A204.1 (cell line): Measurements from ENCODE around the gene THRB.

Experiments
- FAIRE-seq: peaks from 2 replicates; lab custom pipeline; 2012; peaks lifted over from hg19 to GRCh38; lab: Jason Lieb, UNC

The THRB gene

DNA sequence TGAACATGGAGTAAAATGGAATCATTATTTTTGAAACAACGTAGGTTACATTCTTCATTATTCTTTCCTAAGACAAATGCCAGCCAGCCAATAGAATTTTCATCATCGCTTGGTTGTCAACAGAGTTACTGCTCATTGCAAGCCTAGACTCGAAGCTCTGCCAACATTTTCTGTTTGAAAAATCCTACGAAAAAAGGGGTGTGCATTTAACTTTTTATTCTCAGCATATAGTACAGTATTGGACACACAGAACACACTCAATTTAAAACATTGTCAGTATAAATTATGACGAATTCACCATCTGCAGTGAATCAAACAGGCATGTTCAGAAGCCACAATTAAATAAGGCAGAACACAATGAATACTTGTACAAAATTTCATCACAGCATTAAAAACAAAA is 317.4 kb downstream of the THRB start:
- no peak for FAIRE-seq

DNA sequence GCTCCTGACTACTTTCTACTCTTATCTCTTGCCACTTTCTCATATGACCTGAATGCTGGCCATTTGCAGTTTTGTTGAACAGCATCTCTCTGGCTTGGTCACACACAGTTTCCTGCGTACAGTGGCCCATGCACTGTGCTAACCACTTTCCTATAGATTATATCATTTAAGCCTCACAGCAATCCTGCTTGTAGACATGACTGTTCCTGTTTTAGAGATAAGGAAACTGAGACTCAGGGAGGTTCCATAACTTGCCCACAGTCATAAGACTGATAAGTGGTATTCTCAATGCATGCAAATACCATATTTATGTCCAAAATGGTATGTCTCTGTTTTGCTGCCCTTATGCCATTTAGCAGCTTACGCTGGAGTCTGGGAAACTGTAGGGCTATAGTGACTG is 320.0 kb downstream of the THRB start:
- FAIRE-seq = no peak

DNA sequence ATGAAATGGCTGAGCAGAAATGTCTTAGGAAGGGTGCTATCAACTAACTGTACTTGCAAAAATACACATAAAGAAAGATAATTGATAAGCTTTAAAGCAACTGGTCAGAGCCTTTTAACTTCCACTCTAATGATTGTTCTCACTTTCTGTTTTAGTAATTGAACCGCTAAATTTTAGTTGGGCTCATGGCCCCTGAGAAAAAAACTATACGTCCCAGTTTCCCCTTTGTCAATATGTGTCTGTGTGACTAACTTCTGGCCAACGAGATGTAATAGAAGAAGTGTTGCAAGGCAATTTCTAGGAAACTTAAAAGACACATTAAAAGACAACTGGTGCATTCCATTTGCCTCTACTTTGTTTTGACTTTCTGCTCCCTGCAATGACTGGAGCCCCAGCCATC is 325.7 kb downstream of the THRB start:
- FAIRE-seq = no peak

DNA sequence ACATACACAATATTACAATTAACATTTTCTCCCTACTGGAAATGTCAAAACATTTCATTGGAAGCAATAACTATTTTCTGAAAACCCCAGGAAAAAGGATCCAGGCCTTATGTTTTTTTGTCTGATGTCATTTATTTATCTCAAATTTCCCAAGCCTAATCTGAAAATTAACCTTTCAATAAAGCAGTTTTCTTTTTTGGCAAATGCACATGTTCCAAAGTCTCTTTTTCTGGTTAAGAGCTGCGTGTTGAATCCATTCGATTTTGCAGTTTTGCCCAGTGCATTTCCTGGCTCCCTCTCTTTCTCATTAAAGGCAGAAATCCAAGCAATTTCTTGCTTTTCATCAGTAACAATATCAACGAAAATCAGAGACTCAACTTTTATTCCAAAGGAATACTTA is 327.2 kb downstream of the THRB start:
- no peak for FAIRE-seq

DNA sequence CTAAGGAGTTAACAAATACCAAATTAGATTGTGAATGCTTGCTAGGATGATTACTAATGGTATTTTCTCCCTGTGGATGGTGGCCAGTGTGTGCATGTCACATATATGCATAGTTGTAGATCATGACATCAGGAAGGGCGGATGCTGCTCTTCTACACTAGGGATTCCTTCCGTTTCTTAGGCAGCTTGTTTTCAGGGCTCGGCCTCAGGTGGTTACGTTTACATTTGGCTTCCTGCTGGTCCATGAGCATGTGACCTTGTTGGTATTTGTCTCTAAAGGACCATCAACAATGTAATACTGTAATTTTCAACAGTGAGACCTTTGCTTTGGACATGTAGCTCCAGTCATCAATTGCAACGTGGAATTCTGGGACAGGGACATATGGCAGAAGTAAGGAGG is 328.1 kb downstream of the THRB start:
- FAIRE-seq = no peak

DNA sequence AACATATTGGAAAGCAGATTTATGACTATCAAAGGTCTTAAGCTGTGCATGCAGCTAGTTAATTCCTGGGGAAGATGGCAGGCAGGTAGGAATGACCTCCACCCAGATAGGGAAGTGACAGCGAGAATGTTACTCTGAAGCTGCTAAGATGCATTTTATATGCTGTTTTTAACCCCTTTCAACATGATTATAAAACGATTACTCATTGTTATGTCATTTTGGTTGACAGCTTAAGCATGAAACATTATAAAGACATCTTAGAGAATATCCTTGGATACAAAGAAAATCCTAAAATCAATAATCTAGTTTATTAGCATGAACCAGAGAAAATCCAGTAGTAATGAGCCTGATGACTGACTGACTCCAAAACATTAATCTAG is 329.1 kb downstream of the THRB start:
- no peak for FAIRE-seq

DNA sequence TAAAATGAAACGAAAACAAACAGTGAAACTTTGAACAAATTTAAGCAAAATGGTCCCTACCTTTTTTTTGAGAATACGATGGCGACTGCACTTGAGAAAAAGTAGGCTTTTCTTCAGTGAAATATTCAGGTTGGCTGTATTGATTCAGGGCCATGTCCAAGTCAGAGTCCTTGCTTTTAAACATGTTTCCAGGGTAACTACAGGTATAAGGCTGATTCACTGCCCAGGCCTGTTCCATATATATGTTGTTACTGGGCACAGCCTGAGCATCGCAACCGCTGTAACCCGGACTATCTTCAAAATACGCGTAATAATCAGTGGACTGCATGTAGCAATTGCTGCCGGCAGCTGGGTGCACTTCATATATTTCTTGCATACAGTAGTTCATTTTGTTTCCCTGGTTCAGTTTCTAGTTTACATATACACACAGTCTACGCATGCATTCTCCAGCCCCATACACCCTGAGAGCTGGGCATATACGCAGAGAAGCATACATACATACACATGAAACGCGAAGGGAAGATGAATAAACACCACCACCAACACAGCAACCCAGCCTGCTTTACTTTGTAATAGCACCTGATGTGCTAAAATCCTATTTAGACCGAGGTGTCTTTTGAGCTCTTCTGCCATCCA is 329.6 kb downstream of the THRB start:
- FAIRE-seq = no peak

DNA sequence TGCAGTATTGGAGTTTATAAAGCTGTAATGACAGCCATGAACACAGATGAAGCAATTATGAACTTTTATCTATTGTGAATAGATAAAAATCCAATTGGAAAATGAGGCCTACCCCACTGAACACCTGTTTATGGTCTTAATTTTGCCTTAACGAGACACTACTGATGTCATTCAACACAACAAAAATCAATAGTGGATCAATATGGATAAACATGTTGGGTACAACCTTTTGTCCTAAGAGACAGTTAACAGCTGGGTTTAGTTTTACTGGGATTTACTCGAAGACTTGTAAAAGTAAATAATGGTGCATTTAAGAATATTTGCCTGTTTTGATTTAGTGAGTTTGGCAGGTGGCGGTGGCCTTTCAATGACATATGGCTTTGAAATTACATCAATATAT is 331.7 kb downstream of the THRB start:
- FAIRE-seq = no peak

DNA sequence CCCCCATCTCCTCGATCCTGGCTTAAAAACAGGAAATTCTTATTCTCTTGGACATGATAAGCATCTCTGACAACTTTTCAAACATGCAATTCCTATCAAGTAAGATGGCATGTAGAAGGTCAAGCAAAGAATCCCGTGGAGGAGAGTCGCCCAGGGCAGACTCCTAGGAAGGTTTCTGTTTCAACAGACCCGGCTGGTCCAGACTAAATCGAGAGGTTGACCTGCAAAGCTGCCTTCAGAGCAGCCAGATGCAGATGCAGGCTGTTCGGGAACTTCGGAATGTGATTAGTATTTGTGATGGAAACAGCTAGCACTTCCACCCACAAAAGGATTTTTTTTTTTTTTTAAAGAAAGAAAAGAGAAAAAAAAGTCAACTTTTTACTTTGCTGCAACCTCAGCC is 332.8 kb downstream of the THRB start:
- no peak for FAIRE-seq

DNA sequence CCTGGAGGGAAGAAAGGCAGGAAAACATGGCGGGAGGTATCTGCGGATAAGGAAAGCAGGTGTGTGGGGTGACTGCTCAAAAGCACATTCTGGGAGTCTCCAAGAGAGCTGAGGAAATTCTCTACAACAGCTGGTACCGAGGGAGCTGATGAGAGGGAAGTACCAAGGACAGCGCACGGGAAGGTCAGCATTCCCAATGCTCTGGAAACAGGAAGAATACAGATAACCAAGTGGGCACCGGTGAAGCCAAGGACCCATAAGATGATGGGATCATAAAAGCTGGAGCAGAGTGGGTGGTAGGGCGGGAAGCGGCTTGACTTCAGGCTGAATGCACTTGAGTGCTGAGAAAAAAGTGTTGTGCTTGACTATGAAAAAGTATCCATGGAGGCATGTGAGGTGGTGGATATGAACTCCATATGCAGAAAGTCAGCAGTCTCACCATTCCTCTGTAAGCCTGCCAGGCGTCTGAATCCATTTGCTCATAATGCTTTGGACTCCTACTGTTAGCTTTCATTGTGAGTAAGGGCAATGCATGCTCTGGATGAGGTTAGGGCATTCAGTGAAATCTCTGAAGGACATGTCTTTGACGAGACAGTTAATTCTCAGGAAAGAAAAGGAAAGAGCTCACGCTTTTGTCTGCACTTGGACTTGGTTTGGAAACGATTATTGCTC is 334.1 kb downstream of the THRB start:
- FAIRE-seq = no peak

DNA sequence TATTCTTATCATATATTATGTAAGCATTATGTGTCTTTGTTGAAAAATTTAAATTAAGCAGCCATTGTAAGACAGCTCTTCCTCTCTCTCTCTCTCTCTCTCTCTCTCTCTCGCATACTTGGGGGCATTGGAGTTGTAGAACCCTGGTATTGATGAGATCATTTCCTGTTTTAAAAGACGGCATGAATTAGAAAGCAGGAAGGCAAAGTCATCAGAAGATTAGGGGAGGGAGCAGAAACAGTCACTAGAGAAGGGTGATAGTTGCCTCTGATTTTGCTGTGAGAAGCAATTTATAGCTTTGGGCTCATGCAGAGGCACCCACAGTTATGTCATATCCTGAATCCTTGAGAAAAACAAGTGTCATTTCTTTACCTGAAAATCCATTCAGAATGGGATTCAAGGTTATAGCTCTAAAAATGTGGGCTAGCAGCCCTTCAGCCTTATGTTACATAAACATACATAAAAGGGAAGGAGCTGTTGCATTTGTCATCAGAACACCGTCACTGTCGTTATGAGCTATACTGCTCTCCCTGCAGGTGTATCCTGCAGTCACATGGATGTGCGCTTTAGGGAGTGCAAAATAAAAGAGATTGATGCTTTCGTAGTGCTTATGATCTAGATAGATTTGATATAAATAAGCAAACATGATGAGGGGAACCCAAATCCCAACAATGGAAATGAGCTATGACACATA is 335.7 kb downstream of the THRB start:
- FAIRE-seq = no peak

DNA sequence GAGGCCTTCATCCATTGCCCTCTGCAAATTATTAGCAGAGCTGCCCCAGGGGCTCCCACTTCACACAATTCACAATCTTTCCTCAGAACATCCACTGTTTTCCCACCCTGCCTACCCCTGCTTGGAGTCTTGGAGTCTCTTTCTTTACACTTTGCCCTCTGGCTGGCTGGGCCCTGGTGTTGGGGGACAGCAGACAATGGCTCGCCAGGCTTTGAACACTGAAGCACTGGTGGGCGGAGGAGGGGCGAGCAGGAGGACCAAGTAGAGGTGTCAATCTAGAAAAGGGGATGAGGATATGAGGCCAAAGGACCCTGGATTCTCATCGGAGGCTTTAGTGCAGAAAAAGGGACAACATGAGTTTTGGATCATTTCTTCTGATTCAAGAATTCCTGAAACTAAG is 337.5 kb downstream of the THRB start:
- FAIRE-seq = no peak

DNA sequence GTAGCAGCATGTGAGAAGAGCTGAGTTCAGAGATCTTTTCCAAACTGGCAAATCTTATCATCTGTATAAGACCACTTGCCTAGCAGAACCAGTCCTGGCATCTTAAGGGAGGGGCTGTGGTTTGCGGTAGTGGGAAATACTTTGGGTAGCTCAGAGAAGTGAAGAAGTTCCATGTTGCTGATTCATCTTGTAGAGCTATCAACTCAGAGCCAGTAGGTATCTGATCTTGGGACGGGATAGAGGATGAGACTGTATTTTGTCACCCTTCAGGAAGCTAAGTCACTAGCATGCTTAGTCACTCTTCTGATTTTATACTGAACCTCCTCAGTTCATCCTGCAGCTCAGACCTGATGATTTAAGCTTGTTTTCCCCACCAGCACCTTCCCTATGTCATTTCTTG is 338.2 kb downstream of the THRB start:
- no peak for FAIRE-seq

DNA sequence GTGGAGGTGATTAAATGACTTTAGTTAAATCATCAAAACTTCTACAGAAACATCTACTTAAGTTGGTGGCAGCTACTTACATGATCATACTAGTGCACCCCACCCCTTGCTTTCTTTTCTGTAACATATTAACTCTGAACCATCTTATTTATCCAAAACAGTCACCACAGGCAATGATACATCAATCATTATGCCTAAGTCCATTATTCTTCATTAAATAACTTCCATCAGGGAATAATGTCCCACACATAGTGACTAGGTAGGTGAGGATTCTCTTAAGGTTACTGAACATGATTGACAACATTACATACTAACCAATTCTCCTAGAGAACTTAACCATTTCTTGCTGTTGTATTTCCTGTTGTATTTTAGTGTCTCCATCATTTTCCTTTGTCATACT is 339.4 kb downstream of the THRB start:
- no peak for FAIRE-seq

DNA sequence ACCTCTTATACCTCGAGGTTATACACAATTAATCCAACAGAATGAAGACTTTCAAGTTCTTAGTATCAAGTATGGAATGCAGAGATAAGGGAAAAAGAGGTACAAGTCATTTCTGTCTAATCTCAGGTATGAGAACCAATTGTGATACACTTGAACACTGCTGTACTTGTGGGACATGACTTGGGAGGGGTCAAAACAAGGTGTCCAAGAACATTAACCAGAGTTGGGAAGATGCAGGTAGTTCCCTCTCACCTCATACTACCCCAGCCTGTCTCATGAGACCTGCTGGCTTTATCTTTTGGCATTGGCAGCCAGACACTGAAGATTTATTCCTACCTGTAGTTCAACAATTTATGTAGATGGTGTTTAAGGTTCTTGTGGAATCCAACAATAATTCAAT is 339.9 kb downstream of the THRB start:
- no peak for FAIRE-seq

DNA sequence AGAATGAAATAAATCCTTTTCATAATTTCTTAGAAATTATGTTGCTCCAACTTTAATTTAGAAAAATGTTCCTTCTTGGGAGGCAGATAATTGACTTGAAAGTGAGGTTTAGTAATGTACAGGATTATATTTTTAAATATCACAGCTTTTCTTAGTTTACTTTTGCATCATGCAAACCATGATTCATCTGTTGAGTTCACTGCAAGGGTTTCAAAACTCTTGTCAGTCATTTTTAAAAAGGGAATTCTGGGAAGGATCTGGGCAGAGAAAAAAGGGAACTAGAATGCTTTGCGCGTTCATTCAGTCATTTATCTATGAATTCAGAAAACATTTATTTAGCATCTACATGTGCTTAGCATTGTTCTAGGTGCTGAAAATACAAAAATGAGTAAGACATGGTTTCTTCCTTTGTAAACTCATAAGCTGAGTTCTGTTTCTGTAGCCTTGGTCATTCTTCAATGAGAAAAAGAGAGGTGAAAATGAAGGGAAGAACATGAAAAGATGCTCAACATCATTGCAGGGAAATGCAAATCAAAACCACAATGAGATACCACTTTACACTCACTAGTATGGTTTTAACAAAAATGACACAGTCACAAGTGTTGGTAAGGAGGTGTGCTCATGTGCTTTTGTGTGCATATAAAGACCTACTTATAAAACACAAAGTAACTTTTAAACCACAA is 340.5 kb downstream of the THRB start:
- no peak for FAIRE-seq

DNA sequence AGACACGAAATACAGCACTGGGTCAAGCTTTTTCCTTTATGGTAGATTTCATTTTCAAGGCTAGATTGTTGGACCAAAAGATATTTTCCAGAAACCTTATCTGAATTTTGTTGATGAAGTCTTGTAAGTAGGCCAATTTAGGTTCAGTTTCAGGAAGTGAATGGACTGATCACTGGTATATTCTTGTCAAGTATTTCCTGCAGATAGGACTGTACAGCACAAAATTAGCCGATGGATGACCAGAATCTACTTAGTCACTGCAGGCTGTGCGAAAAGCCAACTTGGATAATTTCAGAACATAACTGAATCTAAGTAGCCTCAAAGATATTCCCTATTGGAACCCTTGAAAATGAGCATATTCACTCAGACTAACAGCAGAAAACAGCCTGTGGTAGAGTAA is 343.1 kb downstream of the THRB start:
- no peak for FAIRE-seq

DNA sequence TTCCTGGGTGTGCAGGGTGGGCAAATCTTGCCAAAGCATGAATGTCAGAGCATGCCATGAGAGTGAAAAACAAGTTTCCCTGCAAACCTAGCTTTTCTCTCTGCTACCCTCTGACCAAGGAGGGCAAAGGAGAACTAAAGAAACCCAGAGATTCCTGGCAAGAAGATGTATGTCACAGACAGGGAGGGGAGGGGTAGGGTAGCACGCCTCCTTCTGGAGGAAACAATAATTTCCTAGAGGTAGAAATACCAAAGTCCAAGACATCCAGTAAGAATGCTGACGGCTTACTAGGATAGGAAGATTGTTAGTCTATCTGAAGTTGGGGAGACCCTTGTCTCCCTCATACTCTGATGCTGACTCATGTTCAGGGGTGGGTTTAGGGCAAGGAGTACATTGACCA is 345.6 kb downstream of the THRB start:
- FAIRE-seq = no peak

DNA sequence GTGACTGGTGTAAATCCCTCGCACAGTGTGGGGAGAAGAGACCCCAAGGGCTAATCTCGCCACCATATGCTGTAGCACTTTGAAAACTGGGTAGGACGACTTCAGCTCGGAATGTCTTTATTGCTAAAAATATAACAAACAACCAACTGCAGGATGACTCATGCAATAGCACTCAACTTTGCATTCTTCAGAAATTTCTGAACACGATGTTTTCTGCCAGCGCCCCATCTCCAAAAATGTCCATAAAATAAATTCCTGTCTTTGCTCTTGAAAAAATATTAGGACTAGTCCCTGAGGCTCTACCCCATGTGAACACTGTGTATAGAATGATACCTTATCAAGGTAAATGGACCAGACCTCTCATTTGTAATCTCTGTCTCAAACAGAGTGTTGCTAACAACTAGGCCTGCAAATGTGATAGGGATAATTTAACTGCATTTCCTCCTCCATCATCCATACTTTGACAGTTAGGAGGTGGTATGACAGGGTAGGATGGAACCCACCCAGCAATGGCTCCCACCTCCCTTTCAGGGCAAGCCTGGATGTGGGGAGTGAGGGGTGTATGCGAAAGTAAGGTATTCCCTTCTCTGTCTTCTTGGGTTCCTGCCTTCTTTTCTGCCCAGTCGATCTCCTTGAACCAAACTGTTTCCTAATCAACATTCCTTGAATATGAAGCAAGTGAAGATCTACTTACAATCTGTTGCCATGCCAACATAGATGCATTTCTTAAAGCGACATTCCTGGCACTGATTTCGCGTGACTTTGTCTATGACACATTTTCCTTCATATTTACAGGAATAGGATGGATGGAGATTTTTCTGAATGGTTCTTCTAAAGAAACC is 348.4 kb downstream of the THRB start:
- no peak for FAIRE-seq

DNA sequence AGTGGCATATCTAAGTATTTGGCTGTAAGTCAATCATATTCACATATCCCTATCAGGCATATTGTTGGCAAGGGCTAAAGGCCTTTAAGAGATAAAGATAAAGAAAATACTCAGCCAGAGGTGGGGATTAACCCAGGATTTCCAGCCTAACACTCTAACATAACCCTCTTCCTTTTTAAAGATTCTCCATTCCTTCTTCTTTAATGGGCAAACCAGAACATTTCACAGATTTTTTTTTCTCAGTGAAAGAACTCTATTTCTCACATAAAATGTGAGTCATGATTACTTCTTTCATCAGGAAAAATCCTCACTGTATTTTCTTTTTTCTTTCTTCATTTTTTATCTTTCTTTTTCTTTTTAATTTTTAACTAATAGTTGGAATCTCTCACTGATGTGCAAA is 349.2 kb downstream of the THRB start:
- FAIRE-seq = no peak

DNA sequence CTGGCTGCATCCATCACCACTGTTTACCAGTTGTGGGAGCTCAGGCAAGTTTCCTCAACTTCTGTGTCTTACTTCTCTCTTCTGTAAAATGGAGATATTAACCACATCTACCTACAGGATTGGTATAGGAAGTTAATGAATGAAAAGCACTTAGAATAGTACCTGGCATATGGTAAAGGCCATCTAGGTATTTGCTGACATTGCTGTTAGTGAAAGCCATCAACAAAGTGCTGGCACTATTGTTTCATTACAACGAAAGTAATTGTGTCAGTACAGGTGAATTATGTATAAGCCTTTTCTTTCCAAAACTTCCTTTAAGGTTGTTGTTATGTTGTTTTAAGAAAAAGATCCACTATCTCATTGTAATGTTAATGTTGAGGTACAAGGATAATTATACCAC is 352.5 kb downstream of the THRB start:
- no peak for FAIRE-seq

DNA sequence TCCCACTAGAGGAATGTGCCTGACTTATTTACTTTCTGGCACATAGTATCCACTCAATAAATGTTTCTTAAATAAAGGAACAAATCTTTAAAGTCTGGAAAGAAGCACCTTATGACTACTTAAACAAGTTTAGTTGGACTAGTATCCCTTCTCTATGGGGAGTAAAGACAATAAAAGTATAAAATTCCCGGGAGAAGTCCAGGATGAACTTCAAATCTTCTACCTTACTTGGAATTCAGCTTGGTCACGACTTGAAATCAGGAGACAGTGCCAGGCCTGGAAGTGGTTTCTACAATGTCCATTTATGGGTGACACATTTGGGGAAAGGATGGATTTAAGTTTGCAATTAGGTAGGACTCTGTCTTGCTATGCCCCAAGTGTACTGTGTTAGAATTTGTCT is 353.1 kb downstream of the THRB start:
- no peak for FAIRE-seq
